Coronary artery (tissue), 2 donors: ENCODE results near the gene EFCAB9.

Experiments used
- DNase-seq: peaks from one replicate; pipeline ENCODE4 v3.0.0-alpha.2; 2017; ENCODE audit warnings: low spot score
- H3K27ac ChIP-seq, 2 donors: fragments of 200-600 bp; sonication (generic); one replicate each; pipeline ENCODE4 v1.5.1; 2016 to 2019
- H3K4me3 ChIP-seq: fragments of 200-600 bp; sonication (generic); 2 replicates; pipeline ENCODE4 v1.5.1; 2016; ENCODE audit warnings: mild to moderate bottlenecking, moderate library complexity
- CTCF ChIP-seq: fragments of 200-600 bp; sonication (generic); IDR thresholded peaks from one replicate; pipeline ENCODE4 v1.5.1; 2019; ENCODE audit warnings: antibody characterized with exemption

EFCAB9 gene

GRCh38 chr5:172207511-172207910 is 13.5 kb downstream of the EFCAB9 start:
- TF ChIP-seq CTCF, result no peak
- Histone ChIP-seq H3K27ac (no peak overlapping the region), H3K4me3 (no peak overlapping the region)
- no peak for DNase-seq

GRCh38 chr5:172209714-172210113 is 15.7 kb downstream of the EFCAB9 start:
- Histone ChIP-seq H3K4me3 (no peak overlapping the region), H3K27ac (no peak overlapping the region)
- TF ChIP-seq CTCF, result no peak
- no peak for DNase-seq

GRCh38 chr5:172211676-172212075 is 17.7 kb downstream of the EFCAB9 start:
- Histone ChIP-seq H3K27ac (no peak overlapping the region), H3K4me3 (no peak overlapping the region)
- DNase-seq, result no peak
- TF ChIP-seq CTCF, result no peak

DNA sequence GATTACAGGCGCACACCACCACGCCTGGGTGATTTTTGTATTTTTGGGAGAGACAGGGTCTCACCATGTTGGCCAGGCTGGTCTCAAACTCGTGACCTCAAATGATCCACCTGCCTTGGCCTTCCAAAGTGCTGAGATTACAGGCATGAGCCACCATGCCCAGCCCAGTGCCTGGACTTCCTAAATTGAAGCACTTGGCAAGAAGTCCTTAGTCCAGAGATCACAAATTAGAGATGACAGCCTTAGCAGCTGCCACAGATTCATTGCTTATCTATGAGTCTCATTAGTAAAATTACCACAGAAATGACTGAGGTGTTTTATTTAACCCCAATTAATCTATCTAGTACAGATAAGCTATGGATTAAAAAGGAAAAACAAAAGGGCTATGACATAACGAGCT is 19.2 kb downstream of the EFCAB9 start:
- Histone ChIP-seq H3K27ac (no peak overlapping the region), H3K4me3 (no peak overlapping the region)
- DNase-seq, result no peak
- no peak for TF ChIP-seq CTCF

DNA sequence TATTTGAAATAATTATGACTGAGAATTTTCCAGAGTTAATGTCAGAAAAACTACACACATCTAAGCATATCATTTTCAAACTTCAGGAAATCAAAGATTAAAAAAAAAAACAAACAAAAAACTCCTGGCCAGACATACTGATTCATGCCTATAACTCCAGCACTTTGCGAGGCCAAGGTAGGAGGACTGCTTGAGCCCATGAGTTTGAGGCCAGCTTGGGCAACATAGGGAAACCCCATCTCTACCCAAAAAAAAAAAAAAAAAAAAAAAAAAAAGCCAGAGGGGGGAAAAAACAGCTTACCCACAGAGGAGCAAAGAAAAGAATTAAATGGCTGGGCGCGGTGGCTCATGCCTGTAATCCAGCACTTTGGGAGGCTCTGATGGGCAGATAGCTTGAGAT is 22.4 kb downstream of the EFCAB9 start:
- Histone ChIP-seq H3K27ac (no peak overlapping the region), H3K4me3 (no peak overlapping the region)
- DNase-seq, result no peak
- no peak for TF ChIP-seq CTCF

- no peak overlapping the region for H3K27ac ChIP-seq
- H3K4me3 ChIP-seq, result no peak overlapping the region
- TF ChIP-seq CTCF, result no peak
- no peak for DNase-seq
These were observed 25.3 kb downstream of the EFCAB9 start for GRCh38 chr5:172219296-172219695.

- no peak overlapping the region for H3K4me3 ChIP-seq
- TF ChIP-seq CTCF, result no peak
- no peak overlapping the region for H3K27ac ChIP-seq
- no peak for DNase-seq
These were observed 30.2 kb downstream of the EFCAB9 start for GRCh38 chr5:172223901-172224873.
